Stomach (tissue), 4 donors: ENCODE measurements around the gene KIAA1671.

Source experiments
- POLR2A ChIP-seq, 4 donors: fragments of 450-650 bp; IDR thresholded peaks; one replicate each; pipeline ENCODE4 v1.6.1; 2016; ENCODE audit warnings: antibody characterized with exemption in 4 of 4, control low read depth in 2 of 4, mild to moderate bottlenecking in 1 of 4, moderate library complexity in 1 of 4
- TF ChIP-seq, protein P1 (sequence below), 7 experiments: fragments of 450-650 bp in 4 of 7; fragments of 200-600 bp in 3 of 7; sonication (generic) in 3 of 7; IDR thresholded peaks; one replicate each; pipeline ENCODE4 v1.5.1; 2016 to 2019; ENCODE audit warnings: antibody characterized with exemption in 7 of 7, control low read depth in 2 of 7, mild to moderate bottlenecking in 1 of 7

DNA sequence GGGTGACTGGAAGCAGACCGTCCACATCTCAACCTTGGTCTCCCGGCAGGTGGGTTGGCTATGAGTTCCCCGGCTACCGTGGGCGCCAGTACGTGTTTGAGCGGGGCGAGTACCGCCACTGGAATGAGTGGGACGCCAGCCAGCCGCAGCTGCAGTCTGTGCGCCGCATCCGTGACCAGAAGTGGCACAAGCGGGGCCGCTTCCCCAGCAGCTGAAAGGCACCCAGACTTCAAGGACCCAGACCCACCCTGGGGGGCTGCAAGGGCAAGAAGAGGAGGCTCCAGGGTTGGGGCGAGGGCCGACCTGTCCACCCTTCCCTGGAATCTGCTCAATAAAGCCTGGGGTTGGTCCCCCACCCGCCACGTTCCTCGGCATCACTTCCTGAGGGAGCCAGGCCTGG is 254.5 kb downstream of the KIAA1671 start:
- TF ChIP-seq, protein P1, sequence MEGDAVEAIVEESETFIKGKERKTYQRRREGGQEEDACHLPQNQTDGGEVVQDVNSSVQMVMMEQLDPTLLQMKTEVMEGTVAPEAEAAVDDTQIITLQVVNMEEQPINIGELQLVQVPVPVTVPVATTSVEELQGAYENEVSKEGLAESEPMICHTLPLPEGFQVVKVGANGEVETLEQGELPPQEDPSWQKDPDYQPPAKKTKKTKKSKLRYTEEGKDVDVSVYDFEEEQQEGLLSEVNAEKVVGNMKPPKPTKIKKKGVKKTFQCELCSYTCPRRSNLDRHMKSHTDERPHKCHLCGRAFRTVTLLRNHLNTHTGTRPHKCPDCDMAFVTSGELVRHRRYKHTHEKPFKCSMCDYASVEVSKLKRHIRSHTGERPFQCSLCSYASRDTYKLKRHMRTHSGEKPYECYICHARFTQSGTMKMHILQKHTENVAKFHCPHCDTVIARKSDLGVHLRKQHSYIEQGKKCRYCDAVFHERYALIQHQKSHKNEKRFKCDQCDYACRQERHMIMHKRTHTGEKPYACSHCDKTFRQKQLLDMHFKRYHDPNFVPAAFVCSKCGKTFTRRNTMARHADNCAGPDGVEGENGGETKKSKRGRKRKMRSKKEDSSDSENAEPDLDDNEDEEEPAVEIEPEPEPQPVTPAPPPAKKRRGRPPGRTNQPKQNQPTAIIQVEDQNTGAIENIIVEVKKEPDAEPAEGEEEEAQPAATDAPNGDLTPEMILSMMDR (IDR thresholded peaks at IDR 0.05), result no peak
- no peak for TF ChIP-seq POLR2A (IDR thresholded peaks at IDR 0.05)
